Inflammatory macrophage treated with lipopolysaccharide for 4 hours (primary cell): Measurements from ENCODE around the gene NEXN.
"Not testable (repeated sequence)": the region's sequence is repeated elsewhere in the genome, so short reads cannot be mapped to it uniquely, and the experiment has no call there.

Experiments
- DNase-seq: peaks from one replicate; pipeline ENCODE4 v3.0.0-alpha.2; 2020

Gene NEXN

GRCh38 chr1:77970192-77970591 is 81.8 kb downstream of the NEXN start:
- no peak for DNase-seq

GRCh38 chr1:77972080-77972479 is 83.7 kb downstream of the NEXN start:
- DNase-seq, result no peak

- no peak for DNase-seq
Observed at GRCh38 chr1:77975386-77975785, 87.0 kb downstream of the NEXN start.

- DNase-seq, result no peak
Observed at GRCh38 chr1:77975907-77976306, 87.5 kb downstream of the NEXN start.

GRCh38 chr1:77976433-77977076 is 88.1 kb downstream of the NEXN start:
- no peak for DNase-seq

- DNase-seq, result no peak
Observed at GRCh38 chr1:77977989-77978292, 89.5 kb downstream of the NEXN start.

GRCh38 chr1:77978293-77978968 is 90.0 kb downstream of the NEXN start:
- peak; percentile 94 for DNase-seq

- peak; percentile 99 for DNase-seq
Observed at GRCh38 chr1:77978969-77979876, 90.8 kb downstream of the NEXN start, which contains the start of gene FUBP1. Gene FUBP1, minus strand, starts transcription at chr1:77979072. Its CDS starts 68 bp downstream, at chr1:77979004.

GRCh38 chr1:77983352-77983996 is 95.0 kb downstream of the NEXN start:
- not testable (repeated sequence) for DNase-seq

- no peak for DNase-seq
Observed at GRCh38 chr1:77983997-77984355, 95.6 kb downstream of the NEXN start.

GRCh38 chr1:77984629-77985028 is 96.2 kb downstream of the NEXN start:
- DNase-seq, result no peak

GRCh38 chr1:77986810-77987209 is 98.4 kb downstream of the NEXN start:
- no peak for DNase-seq

GRCh38 chr1:77987919-77988318 is 99.5 kb downstream of the NEXN start:
- DNase-seq, result no peak

- DNase-seq, result no peak
Observed at GRCh38 chr1:77989744-77990143, 101.3 kb downstream of the NEXN start.

GRCh38 chr1:77990629-77991204 is 102.3 kb downstream of the NEXN start:
- no peak for DNase-seq

GRCh38 chr1:77991638-77992037 is 103.2 kb downstream of the NEXN start:
- DNase-seq, result no peak
